ENCODE measurements around the gene CATSPER1. TPM values are rescaled to one million over a fixed set of nuclear protein-coding genes. Genes with fewer than 3 reads are reported as not detected.

The CATSPER1 gene
- total and polyA plus RNA-seq, 2 of the 13 experiments (the other 11 are each of a cell fraction or from before 2014, with no cell fraction given), result 0.17 TPM; not detected in 1

GRCh38 chr11:65988791-65989592, 37.3 kb downstream of the CATSPER1 start (continued):
- TF ChIP-seq NFAT5 (CRISPR knock-in tag; IDR thresholded peaks at IDR 0.05) (no peak), ZBTB38 (CRISPR knock-in tag; IDR thresholded peaks at IDR 0.05) (no peak), FOXP4 (CRISPR knock-in tag; IDR thresholded peaks at IDR 0.05) (no peak), PLRG1 (conservative IDR thresholded peaks at IDR 0.05) (no peak), TBP (CRISPR knock-in tag; IDR thresholded peaks at IDR 0.05) (no peak), TRIM22 (IDR thresholded peaks at IDR 0.05) (no peak), HMG20A (CRISPR knock-in tag; IDR thresholded peaks at IDR 0.05; ENCODE audit: borderline replicate concordance) (no peak), ZBTB20 (CRISPR knock-in tag; IDR thresholded peaks at IDR 0.05; ENCODE audit: borderline replicate concordance, low read depth) (no peak), KMT2B (CRISPR knock-in tag; IDR thresholded peaks at IDR 0.05) (no peak), ZNF496 (CRISPR knock-in tag; IDR thresholded peaks at IDR 0.05; ENCODE audit: insufficient replicate concordance) (no peak), ARHGAP35 (CRISPR knock-in tag; IDR thresholded peaks at IDR 0.05; ENCODE audit: borderline replicate concordance) (no peak), ZNF33A (CRISPR knock-in tag; IDR thresholded peaks at IDR 0.05; ENCODE audit: borderline replicate concordance) (no peak), ZNF580 (CRISPR knock-in tag; IDR thresholded peaks at IDR 0.05; ENCODE audit: borderline replicate concordance, low read depth) (peak; percentile 42; the same call in 1 of the 2 replicates), XRCC5 (optimal IDR thresholded peaks at IDR 0.05; ENCODE audit: low read length) (peak; percentile 92), ZSCAN29 (CRISPR knock-in tag; conservative IDR thresholded peaks at IDR 0.05) (no peak), NFIB (CRISPR knock-in tag; IDR thresholded peaks at IDR 0.05; ENCODE audit: borderline replicate concordance) (no peak), ZNF138 (CRISPR knock-in tag; IDR thresholded peaks at IDR 0.05; ENCODE audit: low read depth) (peak; percentile 37; the same call in 1 of the 2 replicates), RORA (CRISPR knock-in tag; IDR thresholded peaks at IDR 0.05) (no peak), ZNF432 (CRISPR knock-in tag; IDR thresholded peaks at IDR 0.05; ENCODE audit: borderline replicate concordance) (no peak), ZNF614 (CRISPR knock-in tag; IDR thresholded peaks at IDR 0.05; ENCODE audit: borderline replicate concordance) (no peak), ELF1 (CRISPR knock-in tag; IDR thresholded peaks at IDR 0.05) (0 out of 2 replicates have a peak, but pooled peaks have one; percentile 44)
